Dermis blood vessel endothelial cell (primary cell): Measurements from ENCODE around the gene CD72. TPM values are rescaled to one million over a fixed set of nuclear protein-coding genes. Genes with fewer than 3 reads are reported as not detected.

Experiments used
- DNase-seq: peaks from one replicate; pipeline ENCODE4 v3.0.0; 2010
- total RNA-seq: library from RNA; depleted of rRNA; stranded (reverse); fragments of >200 nt; gene quantifications from 2 replicates; pipeline ENCODE4 v1.2.3, GENCODE V29; 2014

Gene CD72, protein sequence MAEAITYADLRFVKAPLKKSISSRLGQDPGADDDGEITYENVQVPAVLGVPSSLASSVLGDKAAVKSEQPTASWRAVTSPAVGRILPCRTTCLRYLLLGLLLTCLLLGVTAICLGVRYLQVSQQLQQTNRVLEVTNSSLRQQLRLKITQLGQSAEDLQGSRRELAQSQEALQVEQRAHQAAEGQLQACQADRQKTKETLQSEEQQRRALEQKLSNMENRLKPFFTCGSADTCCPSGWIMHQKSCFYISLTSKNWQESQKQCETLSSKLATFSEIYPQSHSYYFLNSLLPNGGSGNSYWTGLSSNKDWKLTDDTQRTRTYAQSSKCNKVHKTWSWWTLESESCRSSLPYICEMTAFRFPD
- total RNA-seq: 0.14 TPM in 1 of 2 replicates, not detected in the other

DNA sequence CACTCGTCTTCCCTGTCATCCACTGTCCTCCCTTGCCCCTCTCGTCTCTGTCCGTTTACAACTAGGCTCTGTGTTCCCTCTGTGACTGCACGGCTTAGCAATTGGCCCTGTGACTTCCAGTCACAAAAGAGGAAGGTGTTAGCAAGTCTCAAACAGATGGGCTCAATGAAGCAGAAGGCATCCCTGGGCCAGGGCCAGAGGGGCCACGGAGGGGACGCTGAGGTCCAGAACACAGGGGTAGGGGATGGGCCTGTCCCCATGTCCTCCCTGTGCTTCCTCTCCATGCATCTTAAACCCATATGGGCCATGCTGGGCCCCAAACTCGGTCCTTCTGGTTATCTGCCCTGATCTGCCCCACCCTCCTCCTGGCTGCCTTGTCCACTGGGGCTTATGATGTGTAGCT lies at the start of gene CD72:
Gene CD72 (minus strand): TSS at position 89 of the 403 bp plus-strand sequence. CDS start 110 bp downstream, outside the sequence.
- no peak for DNase-seq

DNA sequence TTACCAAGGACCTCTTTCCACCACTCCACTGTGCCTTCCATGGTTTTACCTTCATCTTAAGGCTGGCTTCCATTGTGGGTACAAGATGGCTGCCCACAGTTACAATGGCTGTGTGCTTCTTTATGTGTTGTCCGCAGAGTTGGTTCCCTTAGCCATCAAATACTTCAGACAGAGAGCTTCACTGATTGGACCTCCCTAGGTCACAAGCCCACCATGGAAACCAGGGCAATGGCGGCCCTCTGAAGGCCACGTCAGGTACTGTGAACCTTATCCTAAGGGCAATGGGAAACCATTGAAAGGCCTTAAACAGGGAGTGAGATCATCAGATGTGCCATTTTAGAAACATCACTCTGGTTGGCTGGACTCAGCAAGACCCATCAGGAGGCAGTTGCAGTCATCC lies 49.7 kb upstream of the CD72 start:
- DNase-seq: no peak

DNA sequence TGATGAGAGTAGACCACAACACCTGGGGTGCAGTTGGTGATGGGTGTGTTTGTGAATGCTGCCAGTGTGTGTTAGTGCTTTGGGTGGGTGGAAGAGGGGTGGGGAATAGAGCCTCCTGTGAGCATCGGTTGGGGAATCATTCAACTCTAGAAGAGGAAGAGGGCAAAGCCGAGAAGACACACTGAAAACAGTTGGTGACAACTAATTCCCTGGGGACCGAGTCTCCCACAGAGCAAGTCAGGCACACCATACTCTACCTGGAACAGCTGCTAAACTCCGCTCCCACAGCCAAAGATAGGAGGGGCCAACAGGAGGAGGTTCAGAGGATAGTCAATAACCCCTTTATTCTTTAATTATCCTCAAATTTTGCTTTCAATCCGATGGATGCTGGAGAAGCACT lies 48.3 kb upstream of the CD72 start:
- no peak for DNase-seq

DNA sequence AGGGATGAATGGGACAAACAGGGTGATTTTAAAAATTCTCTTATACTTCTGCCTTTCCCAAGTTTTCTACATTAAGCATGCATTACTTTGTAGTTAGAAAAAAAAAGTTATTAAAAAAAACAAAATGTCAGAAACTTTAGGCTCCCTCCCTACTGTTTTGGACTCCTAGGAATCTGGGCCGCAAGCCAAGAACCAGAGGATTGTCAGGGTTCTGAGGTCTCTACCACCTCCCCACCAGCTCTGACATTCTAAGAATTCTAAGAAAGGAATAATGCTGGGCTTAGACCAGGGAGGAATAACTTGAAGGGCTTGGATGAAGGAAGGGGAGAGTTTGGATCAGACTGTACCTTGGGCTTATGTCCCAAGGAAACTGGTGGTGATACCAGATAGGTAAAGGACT lies 47.8 kb upstream of the CD72 start:
- no peak for DNase-seq

DNA sequence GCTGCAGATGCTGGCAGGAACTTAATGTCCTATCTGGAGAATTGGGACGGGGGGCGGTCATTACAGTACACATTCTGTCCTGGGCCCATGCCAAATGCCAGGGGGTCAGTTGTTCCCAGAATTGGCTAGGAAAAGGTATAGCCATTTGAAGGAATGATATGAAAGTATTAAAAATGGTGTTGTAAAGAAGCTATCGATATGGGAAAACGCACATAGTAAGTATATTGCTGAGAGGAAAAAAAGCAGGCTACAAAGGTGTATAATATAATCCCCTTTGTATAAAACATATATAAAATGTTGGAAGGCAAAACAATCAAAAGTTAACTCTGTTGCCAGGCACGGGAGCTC lies 47.2 kb upstream of the CD72 start:
- no peak for DNase-seq

DNA sequence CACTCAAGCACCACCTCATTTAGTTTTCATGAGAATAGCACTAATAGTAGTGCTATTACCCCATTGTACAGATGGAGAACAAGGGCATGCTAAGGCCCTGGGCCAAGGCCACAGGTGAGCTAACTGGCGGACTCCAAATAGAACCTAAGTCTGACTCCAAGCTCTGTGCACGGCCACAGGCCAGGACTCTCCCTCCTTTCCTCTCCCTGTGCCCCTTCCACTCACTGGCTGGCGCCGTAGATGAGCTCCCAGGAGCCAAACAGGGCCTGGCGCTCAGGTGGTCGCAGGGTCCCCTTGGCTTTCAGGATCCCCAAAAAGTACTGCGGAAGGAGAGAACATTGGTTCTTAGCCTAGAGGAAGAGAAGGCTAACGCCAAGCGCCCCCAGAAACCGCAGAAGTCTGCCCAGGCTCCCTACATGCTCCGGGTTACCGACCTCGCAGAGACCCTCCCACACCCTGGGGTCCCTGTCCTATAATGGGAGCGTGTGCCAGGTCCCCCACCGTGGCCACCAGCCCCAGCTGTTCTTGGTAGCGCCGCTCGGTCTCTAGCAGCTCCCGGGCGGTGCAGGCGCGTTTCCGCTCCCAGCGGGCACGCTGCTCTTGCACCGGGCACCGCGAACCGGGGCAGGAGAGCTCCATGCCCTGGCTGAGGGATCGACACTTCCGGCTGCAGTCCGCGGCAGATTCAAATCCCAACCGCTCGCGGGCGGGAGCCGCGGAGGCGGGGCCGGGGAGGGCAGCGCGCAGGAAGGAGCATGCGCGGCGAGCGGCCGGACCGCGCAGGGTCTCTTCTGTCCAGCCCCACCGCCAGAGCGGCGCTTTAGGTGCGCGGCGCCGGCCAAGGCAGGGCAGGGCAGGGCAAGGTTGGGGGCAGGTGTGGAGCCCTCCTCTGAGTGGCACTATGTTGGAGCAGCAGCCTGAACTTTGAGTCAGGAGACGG lies 46.6 kb upstream of the CD72 start, which contains the start of gene ARHGEF39:
Gene ARHGEF39 (minus strand): TSS at position 665 of the 940 bp plus-strand sequence. CDS start 26 bp downstream, at position 639.
- DNase-seq: peak; percentile 81

DNA sequence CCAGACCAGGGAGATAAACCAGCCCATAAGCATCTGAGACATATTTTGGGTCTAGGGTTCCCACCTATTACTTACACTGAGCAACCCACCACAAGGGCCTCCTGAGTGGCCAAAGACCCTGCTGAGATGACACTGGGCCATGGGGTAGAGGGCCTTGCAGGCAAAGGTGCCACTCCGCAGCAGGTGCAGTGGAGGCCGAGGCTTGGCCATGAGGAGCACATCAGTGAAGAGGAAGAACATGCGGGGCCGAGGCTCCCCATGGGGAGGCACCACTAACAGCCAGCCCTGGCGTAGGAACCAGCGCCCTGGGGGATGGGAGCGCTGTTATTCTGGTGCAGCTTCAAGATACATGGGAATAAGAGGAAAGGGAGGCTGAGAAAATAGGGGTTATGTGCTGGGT lies 44.2 kb upstream of the CD72 start:
- no peak for DNase-seq

DNA sequence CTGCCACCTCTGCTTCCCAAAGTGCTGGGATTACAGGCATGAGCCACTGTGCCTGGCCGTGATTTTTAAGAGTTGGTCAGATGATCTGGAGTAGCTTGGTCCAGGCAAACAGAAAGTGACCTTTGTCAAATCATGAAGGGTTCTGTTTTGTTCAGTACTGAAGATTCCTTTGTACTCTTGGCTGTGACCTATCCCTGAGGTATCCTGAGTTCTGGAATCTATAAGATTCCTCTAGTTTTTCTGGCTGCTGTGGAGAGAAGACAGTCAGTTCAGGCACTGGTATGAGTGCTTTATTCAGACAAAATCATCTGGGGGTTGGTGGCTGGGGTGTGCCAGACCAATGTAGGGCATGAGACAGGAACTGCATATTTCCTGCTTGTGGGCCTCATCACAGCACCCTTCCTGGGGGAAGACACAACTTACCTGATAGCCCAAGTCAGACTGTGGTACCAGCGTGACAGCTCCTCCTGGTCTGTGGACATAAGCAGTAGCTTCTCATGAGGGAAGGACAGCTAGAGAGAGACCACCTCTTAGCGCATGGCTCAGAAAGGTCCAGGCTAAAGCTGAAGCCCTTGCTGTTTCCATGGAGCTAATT lies 43.6 kb upstream of the CD72 start:
- DNase-seq: no peak

DNA sequence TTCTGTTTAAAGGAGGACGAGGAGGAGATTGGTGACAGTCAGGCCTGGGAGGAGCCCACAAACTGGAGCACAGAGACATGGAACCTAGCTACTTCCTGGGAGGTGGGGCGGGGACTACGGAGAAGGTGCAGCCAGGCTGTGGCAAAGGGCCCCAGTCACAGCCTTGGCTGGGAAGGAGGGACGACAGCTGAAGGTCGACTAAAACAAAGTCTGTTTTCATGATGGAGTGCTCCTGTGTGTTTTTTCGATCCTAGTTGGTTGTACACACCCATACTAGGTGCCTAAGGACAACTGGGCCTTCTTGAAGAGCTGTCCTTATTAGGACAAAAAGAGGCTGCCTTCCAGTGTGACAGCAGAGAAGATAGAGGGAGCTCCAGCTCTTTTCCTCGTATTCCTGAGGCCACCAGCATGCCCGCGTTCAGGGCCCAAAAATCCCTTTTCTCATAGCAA lies 42.8 kb upstream of the CD72 start:
- peak; percentile 30 for DNase-seq

DNA sequence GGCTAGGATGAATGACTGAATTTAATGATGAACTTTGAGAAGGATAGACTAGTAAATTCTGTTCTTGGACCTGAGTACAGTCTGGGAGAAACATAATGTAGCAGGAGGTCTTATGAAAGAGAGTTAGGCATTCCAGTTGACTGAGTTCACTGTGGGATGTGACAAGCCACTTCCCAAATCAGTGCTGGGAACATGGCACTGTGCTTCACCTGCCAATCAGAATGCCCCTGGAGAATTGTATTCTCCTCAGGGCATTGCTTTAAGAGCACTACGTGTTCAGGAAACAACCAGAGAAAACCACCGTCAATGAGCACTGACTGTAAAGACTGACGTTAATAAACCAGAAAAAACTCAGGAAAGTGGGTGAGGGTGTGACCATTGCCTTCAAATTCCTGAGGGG lies 41.1 kb upstream of the CD72 start:
- DNase-seq: peak; percentile 38

DNA sequence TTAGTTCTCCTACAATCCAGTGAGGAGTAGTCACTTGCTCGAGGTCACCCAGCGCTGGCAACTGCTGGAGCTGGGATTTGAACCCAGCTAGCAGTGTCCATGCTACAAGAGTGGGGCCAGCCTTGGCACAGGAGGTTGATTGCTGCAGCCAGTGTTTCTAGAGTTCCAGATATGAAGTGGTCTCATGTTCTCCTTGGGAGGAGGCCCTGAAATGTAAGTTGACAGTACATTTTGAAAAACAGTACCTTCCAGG lies 40.7 kb upstream of the CD72 start:
- peak; percentile 58 for DNase-seq

DNA sequence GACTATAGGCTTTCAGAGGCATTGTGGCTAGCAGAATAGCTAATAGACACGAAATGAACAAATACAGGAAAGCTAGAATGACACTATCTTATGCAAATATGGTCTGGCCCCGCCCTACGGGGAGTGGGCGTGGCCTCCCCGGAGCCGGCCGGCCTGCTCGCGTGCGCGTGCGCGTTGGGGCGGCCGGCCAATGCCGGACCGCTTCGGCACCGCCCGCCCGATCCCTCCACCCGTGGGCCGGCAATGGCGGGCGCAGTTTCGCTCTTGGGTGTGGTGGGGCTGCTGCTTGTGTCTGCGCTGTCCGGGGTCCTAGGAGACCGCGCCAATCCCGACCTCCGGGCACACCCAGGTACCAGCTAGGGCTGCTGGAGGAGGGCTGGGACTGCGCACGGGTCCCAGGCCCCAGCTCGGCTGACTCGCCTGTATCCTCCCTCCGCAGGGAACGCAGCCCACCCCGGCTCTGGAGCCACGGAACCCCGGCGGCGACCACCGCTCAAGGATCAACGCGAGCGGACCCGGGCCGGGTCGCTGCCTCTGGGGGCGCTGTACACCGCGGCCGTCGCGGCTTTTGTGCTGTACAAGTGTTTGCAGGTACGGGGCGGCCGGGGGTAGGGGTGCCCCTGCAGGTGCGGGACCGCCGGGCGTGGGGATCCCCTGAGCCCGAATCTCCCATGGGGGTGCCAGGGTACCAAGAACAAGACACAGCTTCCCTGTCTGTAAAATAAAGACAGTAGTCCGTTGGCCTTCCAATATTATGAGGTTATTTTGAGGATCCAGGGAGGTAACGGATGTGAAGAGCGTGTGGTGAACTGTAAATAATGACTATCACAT lies 40.1 kb upstream of the CD72 start, which contains the start of gene CCDC107:
Gene CCDC107 (plus strand): TSS at position 156 of the 831 bp plus-strand sequence. CDS start 88 bp downstream, at position 244.
- peak; percentile 89 for DNase-seq

DNA sequence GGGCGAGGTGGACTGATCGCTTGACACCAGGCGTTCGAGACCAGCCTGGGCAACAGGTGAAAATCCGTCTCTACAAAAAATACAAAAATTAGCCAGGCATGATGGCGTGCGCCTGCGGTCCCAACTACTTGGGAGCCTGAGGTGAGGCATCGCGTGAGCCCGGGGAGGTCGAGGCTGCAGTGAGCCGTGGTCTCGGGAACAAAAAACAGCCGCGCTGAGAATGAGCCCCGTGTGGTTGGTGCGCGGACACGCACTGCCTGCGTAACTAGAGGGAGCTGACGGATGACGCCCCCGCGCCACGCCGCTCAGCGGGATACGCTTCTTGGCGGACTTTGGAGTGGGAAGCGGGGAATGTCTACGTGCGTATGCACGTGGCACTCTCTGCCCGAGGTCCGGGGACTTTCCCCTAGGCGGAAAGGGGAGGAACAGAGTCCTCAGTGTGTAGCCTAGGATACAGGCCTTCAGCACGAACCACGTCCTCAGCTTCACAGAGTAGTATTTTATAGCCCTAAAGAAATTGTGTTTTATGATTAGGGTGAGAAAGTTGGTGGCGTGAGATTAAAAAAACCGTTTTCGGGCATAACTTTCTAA lies 39.4 kb upstream of the CD72 start, which contains the start of gene RMRP:
Gene RMRP (minus strand): TSS at position 474 of the 591 bp plus-strand sequence.
- peak; percentile 99 for DNase-seq

DNA sequence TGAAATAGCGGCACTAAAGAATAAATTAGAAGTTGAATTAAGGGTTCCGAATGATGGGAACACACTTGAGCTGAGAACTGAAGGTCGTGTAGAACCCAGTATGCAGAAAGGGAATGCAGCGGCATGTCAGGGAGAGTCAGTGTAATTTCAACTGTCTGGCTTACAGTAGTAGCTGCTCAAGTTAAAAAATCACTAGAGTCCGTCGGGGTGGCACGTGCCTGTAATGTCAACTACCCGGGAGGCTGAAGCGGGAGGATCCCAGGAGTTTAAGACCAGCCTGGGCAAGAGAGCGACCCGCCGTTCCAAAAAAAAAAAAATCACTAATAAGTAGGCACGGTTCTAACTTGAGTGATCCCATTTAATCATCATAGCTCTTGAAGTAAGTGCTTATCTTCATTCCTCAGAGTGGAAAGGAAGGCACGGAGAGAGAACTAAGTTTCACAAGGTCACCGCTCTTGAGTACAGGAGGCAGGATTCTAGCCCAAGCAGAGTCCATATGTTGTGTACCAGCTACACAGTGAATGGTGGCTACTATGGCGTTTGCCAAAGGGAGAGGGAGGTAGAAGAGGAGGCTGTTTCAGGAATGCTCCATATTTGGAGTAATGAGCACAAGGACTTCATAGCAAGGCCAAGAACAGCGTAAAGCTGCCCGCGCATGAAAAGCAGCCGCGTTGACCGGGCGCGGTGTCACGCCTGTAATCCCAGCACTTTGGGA lies 38.8 kb upstream of the CD72 start:
- no peak for DNase-seq

DNA sequence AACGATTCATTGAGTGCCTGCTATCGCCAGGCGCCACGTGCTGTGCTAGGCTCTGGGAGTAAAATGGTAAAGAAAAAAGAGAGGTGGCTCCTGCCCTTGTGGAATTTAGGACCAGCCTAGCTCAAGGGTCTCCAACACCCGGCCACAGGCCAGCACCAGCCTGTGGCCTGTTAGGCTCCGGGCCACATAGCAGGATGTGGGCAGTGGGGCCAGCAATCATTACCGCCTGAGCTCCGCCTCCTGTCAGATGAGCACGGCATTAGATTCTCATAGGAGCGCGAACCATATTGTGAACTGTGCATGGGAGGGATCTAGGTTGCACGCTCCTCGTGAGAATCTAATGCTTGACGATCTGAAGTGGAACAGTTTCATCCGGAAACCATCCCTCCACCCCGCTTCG lies 38.1 kb upstream of the CD72 start:
- DNase-seq: no peak

DNA sequence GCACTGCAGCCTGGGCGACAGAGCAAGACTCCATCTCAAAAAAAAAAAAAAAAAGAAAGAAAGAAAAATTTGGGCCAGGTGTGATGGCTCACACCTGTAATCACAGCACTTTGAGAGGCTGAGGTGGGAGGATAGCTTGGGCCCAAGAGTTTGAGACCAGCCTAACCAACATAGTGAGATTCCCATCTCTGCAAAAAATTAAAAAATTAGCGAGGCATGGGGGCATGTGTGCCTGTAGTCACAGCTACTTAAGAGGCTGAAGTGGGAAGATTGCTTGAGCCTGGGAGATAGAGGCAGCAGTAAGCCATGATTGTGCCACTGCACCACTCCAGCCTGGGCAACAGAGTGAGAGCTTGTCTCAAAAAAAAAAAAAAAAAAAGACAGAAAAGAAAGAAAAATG lies 35.4 kb upstream of the CD72 start:
- DNase-seq: no peak

DNA sequence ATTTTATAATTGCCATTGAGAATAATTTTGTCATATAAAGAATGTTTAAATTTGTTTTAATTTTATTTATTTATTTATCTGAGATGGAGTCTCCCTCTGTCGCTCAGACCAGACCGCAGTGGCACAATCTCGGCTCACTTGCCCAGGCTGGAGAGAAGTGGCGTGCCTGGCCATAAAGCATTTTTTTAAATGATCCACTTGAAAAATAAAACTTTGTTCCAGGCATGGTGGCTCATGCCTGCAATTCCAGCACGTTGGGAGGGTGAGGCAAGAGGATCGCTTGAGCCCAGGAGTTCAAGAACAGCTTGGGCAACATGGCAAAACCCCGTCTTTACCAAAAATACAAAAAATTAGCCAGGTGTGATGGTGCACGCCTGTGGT lies 34.6 kb upstream of the CD72 start:
- DNase-seq: no peak

DNA sequence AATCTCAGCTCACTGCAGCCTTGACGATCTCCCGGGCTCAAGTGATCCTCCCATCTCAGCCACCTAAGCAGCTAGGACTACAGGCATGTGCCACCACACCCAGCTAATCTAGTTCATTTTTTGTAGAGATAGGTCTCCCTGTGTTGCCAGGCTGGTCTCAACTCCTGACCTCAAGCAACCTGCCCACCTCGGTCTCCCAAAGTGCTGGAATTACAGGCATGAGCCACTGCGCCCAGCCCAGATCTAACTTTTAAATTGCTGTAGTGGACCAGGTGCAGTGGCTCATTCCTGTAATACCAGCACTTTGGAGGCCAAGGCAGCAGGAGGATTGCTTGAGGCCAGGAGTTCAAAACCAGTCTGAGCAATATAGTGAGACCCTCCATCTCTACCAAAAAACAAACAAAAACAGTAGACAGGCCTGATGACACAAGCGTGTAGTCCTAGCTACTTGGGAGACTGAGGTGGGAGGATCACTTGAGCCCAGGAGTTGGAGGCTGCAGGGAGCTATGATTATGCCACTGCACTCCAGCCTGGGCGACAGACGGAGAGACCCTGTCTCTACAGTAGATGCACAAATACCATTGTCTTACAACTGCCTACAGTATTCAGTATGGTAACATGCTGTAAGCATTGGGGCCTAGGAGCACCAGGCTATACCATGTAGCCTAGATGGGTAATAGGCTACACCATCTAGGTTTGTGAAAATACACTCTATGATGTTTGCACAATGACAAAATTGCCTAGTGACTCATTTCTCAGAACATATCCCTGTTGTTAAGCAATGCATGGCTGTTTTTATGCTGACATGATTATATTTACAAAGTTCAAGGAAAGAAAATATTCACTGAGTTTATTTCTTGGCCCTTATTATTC lies 34.0 kb upstream of the CD72 start:
- no peak for DNase-seq

DNA sequence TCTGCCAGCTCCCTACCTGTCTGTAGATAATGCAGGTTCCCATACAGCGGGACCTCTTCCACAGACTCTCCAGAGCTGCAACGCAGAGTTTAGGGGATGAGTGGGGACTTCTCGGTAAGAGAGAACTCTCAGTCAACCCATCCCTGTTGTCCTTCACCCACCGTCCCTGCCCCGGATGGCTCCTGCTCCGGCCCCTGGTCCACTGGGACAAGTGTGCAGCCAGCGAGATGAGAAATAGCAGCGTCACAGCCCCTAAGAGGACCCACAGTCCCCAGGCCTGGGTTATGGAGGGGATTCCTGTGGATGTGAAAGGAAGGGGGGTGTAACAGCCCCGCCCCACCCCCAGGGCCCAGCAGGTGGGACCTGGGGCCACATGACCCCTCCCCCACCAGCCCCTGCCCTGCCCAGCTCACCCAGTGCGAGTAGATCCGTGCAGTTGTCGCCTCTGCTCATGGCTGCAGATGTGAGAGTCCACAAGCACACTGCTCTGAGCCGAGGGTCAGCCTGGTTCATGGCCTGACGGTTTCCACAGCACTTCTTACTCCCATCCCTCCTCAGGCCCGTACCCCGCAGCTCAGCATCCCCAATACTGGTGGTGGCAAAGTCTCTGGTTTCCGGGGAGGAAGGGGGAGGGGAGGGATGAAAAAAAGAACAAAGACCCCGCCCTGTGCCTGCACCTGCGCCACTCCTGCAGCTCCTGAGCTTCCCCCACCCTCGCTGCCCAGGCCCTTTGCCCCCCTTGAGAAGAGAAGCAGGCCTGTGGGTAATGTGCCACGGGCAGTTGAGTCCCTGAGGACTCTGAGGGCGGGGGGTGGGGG lies 32.3 kb upstream of the CD72 start, which contains the start of gene SIT1:
Gene SIT1 (minus strand): TSS at position 591 of the 818 bp plus-strand sequence. CDS start 78 bp downstream, at position 513.
- DNase-seq: no peak
